Mesenchymal stem cell (in vitro differentiated cells and primary cell): ENCODE measurements around the gene DERL3. TPM values are rescaled to one million over a fixed set of nuclear protein-coding genes. Genes with fewer than 3 reads are reported as not detected.

ENCODE experiments used
- DNase-seq: peaks from one replicate; pipeline ENCODE4 v3.0.0-alpha.2; 2013
- H2AFZ ChIP-seq: one replicate; pipeline ENCODE4 v1.6.1; 2013; ENCODE audit warnings: low read depth, mild to moderate bottlenecking, control low read depth, inconsistent platforms, low read length, moderate library complexity
- H2AK5ac ChIP-seq: 2 replicates; pipeline ENCODE4 v1.6.1; 2013; ENCODE audit warnings: low read length, moderate library complexity, mild to moderate bottlenecking, inconsistent platforms; ENCODE audit not compliant: severe bottlenecking
- H2BK120ac ChIP-seq: one replicate; pipeline ENCODE4 v1.6.1; 2013; ENCODE audit warnings: low read depth, mild to moderate bottlenecking, inconsistent platforms, low read length, moderate library complexity
- H2BK12ac ChIP-seq, 2 experiments: one replicate each; pipeline ENCODE4 v1.6.1; 2013; ENCODE audit warnings: inconsistent platforms in 2 of 2, low read length in 2 of 2, mild to moderate bottlenecking in 2 of 2, moderate library complexity in 2 of 2, control low read depth in 1 of 2
- H2BK15ac ChIP-seq: one replicate; pipeline ENCODE4 v1.6.1; 2013; ENCODE audit warnings: mild to moderate bottlenecking, low read depth, inconsistent platforms; ENCODE audit not compliant: poor library complexity, severe bottlenecking
- H2BK5ac ChIP-seq: 2 replicates; pipeline ENCODE4 v1.6.1; 2013; ENCODE audit warnings: low read depth, mild to moderate bottlenecking, low read length, control low read depth, inconsistent platforms; ENCODE audit not compliant: poor library complexity, severe bottlenecking
- H3K14ac ChIP-seq, 2 experiments: one replicate each; pipeline ENCODE4 v1.6.1; 2013; ENCODE audit warnings: inconsistent platforms in 2 of 2, low read length in 2 of 2, control low read depth in 1 of 2, mild to moderate bottlenecking in 1 of 2, moderate library complexity in 1 of 2
- H3K18ac ChIP-seq, 2 experiments: one replicate each; pipeline ENCODE4 v1.6.1; 2013; ENCODE audit warnings: inconsistent platforms in 2 of 2, low read length in 2 of 2, control low read depth in 1 of 2, low read depth in 1 of 2, mild to moderate bottlenecking in 1 of 2
- H3K23ac ChIP-seq, 2 experiments: one replicate each; pipeline ENCODE4 v1.6.1; 2013; ENCODE audit warnings: inconsistent platforms in 2 of 2, low read length in 2 of 2, mild to moderate bottlenecking in 2 of 2, moderate library complexity in 2 of 2, control low read depth in 1 of 2
- H3K27ac ChIP-seq: 2 replicates; pipeline ENCODE4 v1.5.1; 2013; ENCODE audit warnings: mild to moderate bottlenecking, moderate library complexity, low read length, control low read depth, inconsistent platforms; ENCODE audit not compliant: poor library complexity, severe bottlenecking
- H3K27me3 ChIP-seq, 2 experiments: 2 replicates each; pipeline versions ENCODE4 v1.6.1 to v1.7.0; 2013; ENCODE audit warnings: low read length in 2 of 2, mild to moderate bottlenecking in 2 of 2, moderate library complexity in 2 of 2, control low read depth in 1 of 2, inconsistent platforms in 1 of 2; ENCODE audit not compliant: control insufficient read depth in 1 of 2, insufficient read depth in 1 of 2
- H3K36me3 ChIP-seq, 2 experiments: 2 replicates each; pipeline versions ENCODE4 v1.6.1 to v1.7.0; 2013; ENCODE audit warnings: low read length in 2 of 2, control low read depth in 1 of 2, inconsistent platforms in 1 of 2, low read depth in 1 of 2, mild to moderate bottlenecking in 1 of 2; ENCODE audit not compliant: insufficient read depth in 2 of 2, control insufficient read depth in 1 of 2
- H3K4ac ChIP-seq, 2 experiments: one replicate each; pipeline ENCODE4 v1.6.1; 2013; ENCODE audit warnings: inconsistent platforms in 2 of 2, low read length in 2 of 2, mild to moderate bottlenecking in 2 of 2, moderate library complexity in 2 of 2, control low read depth in 1 of 2, low read depth in 1 of 2
- H3K4me1 ChIP-seq: 2 replicates; pipeline ENCODE4 v1.6.1; 2013; ENCODE audit warnings: low read depth, low read length, control low read depth; ENCODE audit not compliant: control insufficient read depth, insufficient read depth
- H3K4me2 ChIP-seq: 2 replicates; pipeline ENCODE4 v1.6.1; 2013; ENCODE audit warnings: low read length, mild to moderate bottlenecking, inconsistent platforms; ENCODE audit not compliant: poor library complexity, severe bottlenecking
- H3K4me3 ChIP-seq, 2 experiments: 2 replicates each; pipeline versions ENCODE4 v1.5.1 to v1.7.0; 2013; ENCODE audit warnings: low read length in 2 of 2, mild to moderate bottlenecking in 2 of 2, control low read depth in 1 of 2, low read depth in 1 of 2; ENCODE audit not compliant: insufficient read depth in 1 of 2
- H3K79me1 ChIP-seq: replicated peaks from 2 replicates; pipeline ENCODE4 v1.6.1; 2013; ENCODE audit warnings: mild to moderate bottlenecking, control low read depth, low read length, inconsistent platforms; ENCODE audit not compliant: poor library complexity, severe bottlenecking
- H3K9ac ChIP-seq: 2 replicates; pipeline ENCODE4 v1.7.0; 2013; ENCODE audit warnings: mild to moderate bottlenecking, low read length, moderate library complexity
- H3K9me3 ChIP-seq: 2 replicates; pipeline ENCODE4 v1.7.0; 2013; ENCODE audit warnings: mild to moderate bottlenecking, low read length; ENCODE audit not compliant: control insufficient read depth
- H4K8ac ChIP-seq: one replicate; pipeline ENCODE4 v1.6.1; 2013; ENCODE audit warnings: inconsistent platforms, mild to moderate bottlenecking, low read length, moderate library complexity
- H4K91ac ChIP-seq: one replicate; pipeline ENCODE4 v1.6.1; 2013; ENCODE audit warnings: mild to moderate bottlenecking, low read length, inconsistent platforms
- WGBS: methylation state at CpG from one replicate; pipeline ENCODE4 v1.1.7; 2013; ENCODE audit warnings: mixed read lengths; 5-methylcytosine and 5-hydroxymethylcytosine counted together
- polyA plus RNA-seq, 2 experiments: library from polyadenylated mRNA; stranded (reverse); fragments of 200-250 nt; gene quantifications; one replicate each; pipeline ENCODE4 v1.2.3, GENCODE V29; 2013

The DERL3 gene
- polyA plus RNA-seq (2013, experiment 1 of 2): 0.61 TPM
- polyA plus RNA-seq (2013, experiment 2 of 2): 0.52 TPM

GRCh38 chr22:23838681-23839468 lies at the start of gene DERL3:
TSS of gene DERL3 (minus strand) at chr22:23839006. CDS start at chr22:23838987, 19 bp downstream.
- H3K27ac ChIP-seq: no peak within 1 kb of the TSS
- no peak within 1 kb of the TSS for H3K9ac ChIP-seq
- peak within 1 kb of the TSS; percentile 87 for H3K4me2 ChIP-seq
- H2AFZ ChIP-seq: peak within 1 kb of the TSS; percentile 75
- no peak within 1 kb of the TSS for H2BK15ac ChIP-seq
- DNase-seq: peak; percentile 99
- peak within 1 kb of the TSS in 1 of 2 experiments; percentile 20 for H3K14ac ChIP-seq
- H3K9me3 ChIP-seq: no peaks in the 10 kb centered on the region
- peak within 1 kb of the TSS; percentile 61 to 69 for H3K4me3 ChIP-seq
- H2BK12ac ChIP-seq: peak within 1 kb of the TSS; percentile 65 to 86
- peaks cover 0 to 11% of the 10 kb centered on the region in 2 experiments for H3K27me3 ChIP-seq
- H2BK5ac ChIP-seq: no peak within 1 kb of the TSS
- H3K23ac ChIP-seq: no peak within 1 kb of the TSS
- H2AK5ac ChIP-seq: no peak within 1 kb of the TSS
- no peak within 1 kb of the TSS for H2BK120ac ChIP-seq
- WGBS: under 1% methylated on average over 62 of the region's 70 CpGs
- H3K79me1 ChIP-seq: peaks cover 10% of the 10 kb centered on the region
- peaks cover 34 to 42% of the 10 kb centered on the region in 2 experiments for H3K36me3 ChIP-seq
- no peak within 1 kb of the TSS for H4K8ac ChIP-seq
- H3K4ac ChIP-seq: peak within 1 kb of the TSS in 1 of 2 experiments; percentile 24
- H4K91ac ChIP-seq: no peak within 1 kb of the TSS
- peaks cover 15% of the 10 kb centered on the region for H3K4me1 ChIP-seq
- peak within 1 kb of the TSS in 1 of 2 experiments; percentile 61 for H3K18ac ChIP-seq

- H3K14ac ChIP-seq: no peak overlapping the region
- H3K27me3 ChIP-seq: no peaks in the 10 kb centered on the region
- H4K91ac ChIP-seq: peak overlapping the region; percentile 53
- no peak for DNase-seq
- H3K4ac ChIP-seq: no peak overlapping the region
- peaks cover 8% of the 10 kb centered on the region for H3K4me1 ChIP-seq
- no peak overlapping the region for H2BK12ac ChIP-seq
- H3K4me2 ChIP-seq: no peak overlapping the region
- H2BK120ac ChIP-seq: no peak overlapping the region
- WGBS: 90% methylated on average over 9 of the region's 9 CpGs
- no peak overlapping the region for H2BK5ac ChIP-seq
- H4K8ac ChIP-seq: no peak overlapping the region
- no peak overlapping the region for H2AFZ ChIP-seq
- no peak overlapping the region for H3K9ac ChIP-seq
- H3K79me1 ChIP-seq: no peaks in the 10 kb centered on the region
- H3K4me3 ChIP-seq: no peak overlapping the region
- H3K18ac ChIP-seq: no peak overlapping the region
- H2BK15ac ChIP-seq: no peak overlapping the region
- H3K36me3 ChIP-seq: peaks cover 0 to 43% of the 10 kb centered on the region in 2 experiments
- no peak overlapping the region for H3K27ac ChIP-seq
- no peak overlapping the region for H3K23ac ChIP-seq
- H2AK5ac ChIP-seq: no peak overlapping the region
- H3K9me3 ChIP-seq: no peaks in the 10 kb centered on the region
Measured at GRCh38 chr22:23884140-23884539, 45.3 kb upstream of the DERL3 start.

GRCh38 chr22:23883658-23884057 lies 44.9 kb upstream of the DERL3 start:
- H3K9ac ChIP-seq: no peak overlapping the region
- no peak overlapping the region for H2AK5ac ChIP-seq
- no peak overlapping the region for H4K91ac ChIP-seq
- H3K27ac ChIP-seq: no peak overlapping the region
- H3K4ac ChIP-seq: no peak overlapping the region
- peaks cover 7% of the 10 kb centered on the region for H3K4me1 ChIP-seq
- no peak overlapping the region for H2BK120ac ChIP-seq
- no peak overlapping the region for H2BK5ac ChIP-seq
- no peak overlapping the region for H3K18ac ChIP-seq
- no peak overlapping the region for H2AFZ ChIP-seq
- H3K36me3 ChIP-seq: peaks cover 0 to 44% of the 10 kb centered on the region in 2 experiments
- no peak overlapping the region for H2BK15ac ChIP-seq
- H3K79me1 ChIP-seq: no peaks in the 10 kb centered on the region
- H3K14ac ChIP-seq: no peak overlapping the region
- no peak overlapping the region for H3K4me2 ChIP-seq
- 100% methylated on average over 8 of the region's 9 CpGs for WGBS
- H3K23ac ChIP-seq: no peak overlapping the region
- H3K4me3 ChIP-seq: no peak overlapping the region
- no peak overlapping the region for H4K8ac ChIP-seq
- H3K9me3 ChIP-seq: no peaks in the 10 kb centered on the region
- no peak for DNase-seq
- no peaks in the 10 kb centered on the region for H3K27me3 ChIP-seq
- no peak overlapping the region for H2BK12ac ChIP-seq

GRCh38 chr22:23882370-23882769 lies 43.6 kb upstream of the DERL3 start:
- no peak for DNase-seq
- no peak overlapping the region for H2AFZ ChIP-seq
- H2BK5ac ChIP-seq: no peak overlapping the region
- no peak overlapping the region for H3K27ac ChIP-seq
- H3K18ac ChIP-seq: no peak overlapping the region
- H3K36me3 ChIP-seq: peaks cover 6 to 57% of the 10 kb centered on the region in 2 experiments
- no peaks in the 10 kb centered on the region for H3K79me1 ChIP-seq
- no peak overlapping the region for H3K4ac ChIP-seq
- H2BK12ac ChIP-seq: no peak overlapping the region
- no peak overlapping the region for H3K23ac ChIP-seq
- H3K27me3 ChIP-seq: no peaks in the 10 kb centered on the region
- no peaks in the 10 kb centered on the region for H3K9me3 ChIP-seq
- H2BK15ac ChIP-seq: no peak overlapping the region
- H2AK5ac ChIP-seq: no peak overlapping the region
- no peak overlapping the region for H3K4me2 ChIP-seq
- H3K14ac ChIP-seq: no peak overlapping the region
- no peak overlapping the region for H4K8ac ChIP-seq
- 95% methylated on average over 20 of the region's 20 CpGs for WGBS
- H2BK120ac ChIP-seq: no peak overlapping the region
- no peak overlapping the region for H3K4me3 ChIP-seq
- H4K91ac ChIP-seq: no peak overlapping the region
- no peak overlapping the region for H3K9ac ChIP-seq
- peaks cover 6% of the 10 kb centered on the region for H3K4me1 ChIP-seq
